ENCODE measurements around the gene HTT. TPM values are rescaled to one million over a fixed set of nuclear protein-coding genes. Genes with fewer than 3 reads are reported as not detected.

Gene HTT
- total RNA-seq, 2 donors from 2014 or later: 51.7 to 59.1 TPM

DNA sequence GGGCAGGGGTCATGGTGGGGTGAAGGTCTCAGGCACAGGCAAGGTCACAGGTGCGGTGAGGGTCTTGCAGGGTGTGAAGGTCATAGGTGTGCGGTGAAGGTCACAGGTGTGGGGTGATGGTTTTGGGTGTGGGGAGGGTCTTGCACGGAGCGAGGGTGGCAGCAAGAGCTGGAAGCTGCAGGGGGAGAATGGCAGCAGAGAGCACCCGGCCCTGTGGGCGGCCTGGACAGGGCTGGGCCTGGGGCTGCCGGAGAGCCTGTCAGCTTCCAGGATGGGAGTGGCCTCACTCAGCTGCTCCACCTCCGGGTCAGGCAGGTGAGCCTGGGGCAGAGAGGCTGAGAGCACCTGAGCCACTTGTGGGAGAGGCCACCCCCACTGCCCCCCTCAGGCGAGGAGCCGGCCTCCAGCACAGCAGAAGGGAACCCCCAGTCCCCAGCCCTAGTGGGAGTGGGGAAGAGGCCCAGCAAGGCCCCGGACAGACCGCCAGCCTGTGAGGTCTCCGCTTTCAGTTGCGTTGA, 176.0 kb downstream of the HTT start:
- ATAC-seq: peak; percentile 46
- no peak for DNase-seq
- intact Hi-C loops (cut with DNase I, micrococcal nuclease): no loop called here

DNA sequence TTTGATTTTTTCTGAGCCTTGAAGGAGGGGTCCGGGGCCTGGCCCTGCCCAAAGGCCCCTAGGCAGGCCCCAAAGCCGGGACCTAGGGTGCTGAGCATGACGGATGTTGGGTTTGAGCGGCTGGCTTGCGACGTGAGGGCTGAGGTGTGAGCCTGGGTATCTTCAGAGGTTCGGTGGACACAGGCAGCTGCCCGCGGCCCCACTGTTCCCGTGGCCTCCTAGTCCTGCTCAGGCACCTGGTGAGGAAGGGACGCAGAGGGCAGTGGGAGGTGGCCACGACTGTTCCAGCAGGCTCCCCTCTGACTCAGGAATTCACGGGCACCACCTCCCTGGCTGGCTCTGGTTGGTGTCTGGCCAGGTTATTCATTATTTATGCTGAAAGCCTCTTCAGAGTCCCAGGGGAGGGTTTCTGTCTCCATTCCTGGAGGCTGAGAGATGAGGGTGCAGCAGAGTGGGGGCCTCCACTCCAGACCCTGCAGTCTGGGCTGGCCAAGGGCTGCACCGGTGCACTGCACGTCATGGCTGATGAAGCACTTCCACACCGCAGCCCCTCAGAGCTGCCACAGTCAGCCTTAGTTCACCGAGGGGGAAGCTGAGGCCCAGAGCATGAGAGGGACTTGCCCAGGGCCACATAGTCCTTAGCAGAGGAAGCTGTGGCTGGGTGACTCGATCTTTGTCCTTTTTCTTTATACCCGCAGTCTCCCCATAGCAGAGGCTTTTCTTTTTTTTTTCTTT, 176.6 kb downstream of the HTT start:
- no peak for ATAC-seq
- intact Hi-C loops (cut with DNase I, micrococcal nuclease): no loop called here
- peak in 1 of 2 donors; percentile 14 for DNase-seq

DNA sequence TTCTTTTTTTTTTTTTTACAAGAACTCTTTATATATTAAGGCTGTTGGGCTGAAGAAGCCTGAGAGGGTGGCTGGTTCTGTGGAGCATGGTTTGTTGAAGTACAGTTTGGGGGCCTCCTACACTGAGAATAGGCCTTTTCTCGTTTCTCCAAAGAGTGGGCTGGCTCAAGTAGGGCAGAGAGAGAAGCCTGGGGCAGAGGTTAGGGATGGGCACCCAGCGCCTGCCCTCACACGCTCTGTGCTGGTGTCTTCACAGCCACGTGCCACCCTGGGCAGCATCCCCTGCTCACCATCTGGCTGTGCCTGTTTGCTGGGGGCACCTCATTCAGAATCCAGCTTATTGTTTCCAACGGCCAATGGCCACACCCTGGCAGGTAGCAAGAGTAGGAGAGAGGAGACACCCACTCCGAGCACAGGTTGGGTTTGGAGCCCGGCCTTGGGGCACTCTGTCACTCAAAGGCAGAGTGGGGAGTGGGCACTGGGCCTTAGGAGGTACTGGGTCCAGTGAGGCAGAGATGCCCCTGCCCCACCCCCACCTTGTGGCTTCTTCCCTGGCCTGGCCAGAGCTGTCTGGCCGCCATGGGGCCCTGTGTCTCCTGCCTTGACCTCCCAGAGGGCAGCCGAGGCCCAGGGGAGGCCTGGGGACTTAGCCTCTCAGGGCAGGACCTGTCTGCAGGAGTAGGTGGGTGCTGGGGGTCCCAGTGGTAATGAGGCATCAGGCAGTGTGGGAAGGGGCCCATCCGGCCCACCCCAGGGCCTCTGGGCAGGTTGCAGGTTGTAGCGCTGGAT, 177.4 kb downstream of the HTT start:
- peak in 1 of 2 donors; percentile 20 for DNase-seq
- peak; percentile 21 for ATAC-seq
- intact Hi-C loops (cut with DNase I, micrococcal nuclease): no loop called here

DNA sequence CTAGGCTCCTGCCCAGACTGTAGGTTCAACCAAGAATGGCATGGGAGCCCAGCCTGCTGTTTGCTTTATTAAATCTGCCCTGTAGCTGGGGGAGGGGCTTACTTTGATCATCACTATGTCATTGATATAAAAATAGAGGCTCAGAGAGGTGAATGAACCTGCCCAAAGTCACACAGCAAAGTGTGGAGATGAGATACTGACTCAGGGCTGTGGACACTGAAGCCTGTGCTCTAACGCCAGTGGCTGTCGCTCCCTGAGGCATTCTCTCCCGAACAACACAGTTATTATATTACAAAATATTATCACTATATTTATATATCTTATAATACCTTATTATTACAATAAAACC, 178.0 kb downstream of the HTT start:
- no peak for DNase-seq
- ATAC-seq: no peak
- intact Hi-C loops (cut with DNase I, micrococcal nuclease): no loop called here

DNA sequence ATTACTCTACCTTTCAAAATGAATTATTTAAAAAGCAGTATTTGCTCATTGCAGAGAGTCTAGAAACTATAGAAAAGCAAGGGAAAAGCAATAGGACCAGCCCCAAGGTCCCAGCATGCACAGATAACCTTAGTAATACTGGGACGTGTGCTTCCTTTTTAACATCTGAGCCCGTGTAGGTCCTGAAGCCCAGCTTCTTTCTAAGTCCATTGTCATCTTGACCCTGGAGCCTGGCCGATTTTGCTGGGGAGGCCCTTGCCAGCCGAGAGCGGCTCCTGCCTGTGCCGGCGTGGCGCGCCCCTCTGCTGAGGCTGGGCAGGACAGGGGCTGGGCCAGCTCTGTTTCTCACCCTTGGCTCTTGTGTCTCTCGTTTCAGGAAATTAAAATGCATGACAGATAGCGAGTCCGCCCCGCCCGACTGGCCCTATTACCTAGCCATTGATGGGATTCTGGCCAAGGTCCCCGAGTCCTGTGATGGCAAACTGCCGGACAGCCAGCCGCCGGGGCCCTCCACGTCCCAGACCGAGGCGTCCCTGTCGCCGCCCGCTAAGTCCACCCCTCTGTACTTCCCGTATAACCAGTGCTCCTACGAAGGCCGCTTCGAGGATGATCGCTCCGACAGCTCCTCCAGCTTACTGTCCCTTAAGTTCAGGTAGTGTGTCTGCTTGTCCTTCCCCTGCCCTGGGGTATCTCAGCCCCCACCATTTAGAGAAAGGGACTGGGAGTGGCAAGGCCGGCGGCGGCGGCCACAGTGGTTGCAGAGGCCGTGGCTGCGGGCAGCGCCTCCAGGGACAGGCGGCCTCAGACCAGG, 178.6 kb downstream of the HTT start:
- DNase-seq (peak in 1 of 2 donors; percentile 19), ATAC-seq (peak; percentile 45)
- intact Hi-C loops (cut with DNase I, micrococcal nuclease): no loop called here

DNA sequence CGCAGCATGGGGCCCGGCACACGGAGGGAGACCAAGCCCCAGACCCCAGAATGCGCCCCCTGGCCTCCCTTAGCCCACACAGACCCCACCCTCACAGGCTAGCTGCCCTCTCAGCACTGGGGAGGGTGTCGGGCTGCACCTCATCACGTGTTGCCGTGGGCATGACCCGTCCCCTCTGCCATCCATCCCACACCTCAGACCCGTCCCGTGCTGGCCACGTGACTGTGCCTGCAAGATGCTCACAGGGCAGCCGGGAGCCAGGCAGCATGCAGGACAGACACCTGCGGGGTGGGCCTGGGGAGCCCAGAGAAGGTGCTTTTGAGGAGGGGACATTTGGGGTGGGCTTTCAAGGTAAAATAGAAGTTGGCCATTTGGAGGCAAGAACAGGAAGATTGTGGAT, 179.3 kb downstream of the HTT start:
- DNase-seq (peak in 1 of 2 donors; percentile 15), ATAC-seq (no peak)
- intact Hi-C loops (cut with DNase I, micrococcal nuclease): no loop called here

DNA sequence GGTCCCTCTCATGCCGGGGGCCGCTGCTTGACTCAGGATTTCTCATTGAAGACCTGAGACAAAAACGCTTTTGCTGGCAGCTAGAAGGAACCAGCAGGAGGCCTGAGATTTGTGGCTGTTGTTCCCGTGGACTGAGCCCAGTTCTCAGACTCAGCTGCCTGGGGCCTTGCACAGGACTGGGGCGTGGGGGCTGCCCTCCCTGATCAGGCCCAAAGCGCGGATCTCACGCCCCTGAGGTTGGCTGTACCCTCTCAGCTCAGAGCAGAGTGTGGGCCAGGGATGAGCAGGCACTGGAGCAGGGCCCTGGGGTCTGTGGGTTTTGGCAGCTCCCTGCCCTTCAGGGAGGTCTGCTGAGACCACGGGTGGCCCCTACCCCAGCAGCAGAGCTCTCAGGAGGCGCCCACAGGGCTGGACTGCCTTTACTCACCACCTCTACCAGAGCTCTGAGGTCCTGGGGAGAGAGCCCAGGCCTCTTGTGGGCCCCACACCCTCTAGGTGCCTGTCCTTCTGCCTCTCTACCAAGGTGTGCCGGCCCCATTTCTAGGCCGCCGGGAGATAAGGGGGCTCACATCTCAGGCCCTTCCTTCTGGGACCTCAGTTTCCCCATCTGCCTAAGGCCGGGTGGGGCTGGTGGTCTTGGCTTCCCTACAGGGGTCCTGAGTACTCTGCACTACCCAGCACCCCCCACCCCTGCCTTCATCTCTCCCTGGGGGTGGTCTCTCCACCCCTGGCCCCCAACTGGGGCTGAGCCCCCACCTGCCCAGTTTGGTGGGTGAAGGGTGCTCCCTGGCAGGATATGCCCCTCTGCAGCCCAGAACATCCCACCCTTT, 180.0 kb downstream of the HTT start:
- DNase-seq (peak in 1 of 2 donors; percentile 22), ATAC-seq (no peak)
- intact Hi-C loops (cut with DNase I, micrococcal nuclease): no loop called here

DNA sequence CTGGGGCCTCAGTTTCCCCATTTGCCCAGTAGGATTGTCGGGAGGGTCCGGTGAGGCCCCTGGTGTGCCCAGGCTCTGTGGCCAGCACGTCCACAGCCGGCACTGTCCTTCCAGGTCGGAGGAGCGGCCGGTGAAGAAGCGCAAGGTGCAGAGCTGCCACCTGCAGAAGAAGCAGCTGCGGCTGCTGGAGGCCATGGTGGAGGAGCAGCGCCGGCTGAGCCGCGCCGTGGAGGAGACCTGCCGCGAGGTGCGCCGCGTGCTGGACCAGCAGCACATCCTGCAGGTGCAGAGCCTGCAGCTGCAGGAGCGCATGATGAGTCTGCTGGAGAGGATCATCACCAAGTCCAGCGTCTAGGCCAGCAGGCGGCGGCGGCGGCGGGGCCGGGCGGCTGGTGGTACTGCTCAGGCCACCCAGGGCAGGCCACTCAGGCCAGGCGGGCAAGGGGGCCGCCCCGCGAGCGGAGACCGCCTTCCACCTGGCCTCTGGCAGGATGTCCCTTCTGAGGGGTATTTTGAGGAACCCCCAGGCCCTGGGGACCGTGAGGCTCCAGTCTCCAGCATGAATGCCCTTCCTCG, 181.2 kb downstream of the HTT start:
- intact Hi-C loops (cut with DNase I, micrococcal nuclease): no loop called here
- peak in 1 of 2 donors; percentile 9 for DNase-seq
- ATAC-seq: no peak

DNA sequence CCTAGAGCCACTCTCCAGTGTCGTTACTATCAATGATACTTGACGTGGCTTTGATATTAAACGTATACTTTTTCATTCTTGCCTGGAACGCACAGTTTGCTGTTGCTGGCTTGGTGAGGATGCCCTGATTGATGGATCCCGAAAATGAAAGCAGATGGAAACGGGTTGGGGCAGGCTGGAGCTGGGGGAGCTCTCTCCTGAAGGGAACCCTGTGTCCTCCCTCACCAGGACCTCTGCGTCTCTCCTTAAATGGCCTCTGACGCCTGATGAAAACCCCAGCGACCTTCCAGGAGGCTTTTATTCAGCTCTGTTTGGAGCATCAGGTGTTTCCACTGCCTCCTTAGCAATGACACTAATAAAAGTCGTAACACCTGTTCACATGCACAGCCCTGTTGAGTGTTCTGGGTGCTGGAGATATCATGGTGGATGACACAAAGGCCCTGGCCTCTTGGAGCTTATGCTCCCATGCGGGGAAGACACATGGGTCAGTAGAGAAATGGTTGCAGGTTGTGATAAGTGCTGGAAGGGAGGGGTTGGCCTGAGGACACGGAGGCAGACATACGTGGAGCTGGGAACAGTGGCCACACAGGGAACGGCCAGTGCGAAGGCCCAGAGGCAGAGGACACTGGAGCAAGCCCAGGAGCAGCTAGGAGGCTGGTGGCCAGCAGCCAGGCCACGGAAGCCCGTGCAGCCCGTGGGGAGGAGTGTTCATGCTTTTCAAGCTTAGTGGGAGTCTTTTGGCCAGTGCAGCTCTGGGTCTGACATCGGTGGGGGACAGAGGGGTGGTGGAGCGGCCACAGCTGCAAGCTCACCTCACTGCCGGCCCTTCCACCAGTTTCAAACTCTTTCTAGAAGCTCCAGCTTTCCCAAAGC, 182.0 kb downstream of the HTT start:
- ATAC-seq: no peak
- peak in 1 of 2 donors; percentile 8 for DNase-seq
- intact Hi-C loops (cut with DNase I, micrococcal nuclease): no loop called here

DNA sequence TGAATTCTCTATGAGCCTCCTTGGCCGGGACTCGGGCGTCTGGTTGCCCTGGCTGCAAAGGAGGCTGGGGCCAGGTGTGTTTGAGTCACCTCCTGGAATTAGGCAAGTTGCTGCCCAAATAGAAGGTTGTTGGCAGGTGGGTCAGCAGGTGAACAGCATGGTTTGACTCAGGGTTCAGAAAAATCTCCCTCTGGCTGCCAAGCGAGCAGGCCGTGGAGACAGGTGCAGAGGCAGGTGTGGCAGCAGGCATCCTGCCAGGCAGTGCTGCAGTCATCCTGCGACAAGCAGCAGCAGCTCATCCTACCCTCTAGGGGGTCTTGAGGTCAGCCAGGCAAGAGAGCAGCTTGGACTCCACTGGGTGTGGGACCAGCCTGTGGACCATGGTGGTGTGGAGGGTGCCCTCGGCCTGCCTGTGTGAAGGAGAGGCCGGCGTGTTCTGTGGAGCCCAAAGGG, 182.6 kb downstream of the HTT start:
- intact Hi-C loops (cut with DNase I, micrococcal nuclease): no loop called here
- DNase-seq (peak; percentile 36 to 45), ATAC-seq (peak; percentile 71)

DNA sequence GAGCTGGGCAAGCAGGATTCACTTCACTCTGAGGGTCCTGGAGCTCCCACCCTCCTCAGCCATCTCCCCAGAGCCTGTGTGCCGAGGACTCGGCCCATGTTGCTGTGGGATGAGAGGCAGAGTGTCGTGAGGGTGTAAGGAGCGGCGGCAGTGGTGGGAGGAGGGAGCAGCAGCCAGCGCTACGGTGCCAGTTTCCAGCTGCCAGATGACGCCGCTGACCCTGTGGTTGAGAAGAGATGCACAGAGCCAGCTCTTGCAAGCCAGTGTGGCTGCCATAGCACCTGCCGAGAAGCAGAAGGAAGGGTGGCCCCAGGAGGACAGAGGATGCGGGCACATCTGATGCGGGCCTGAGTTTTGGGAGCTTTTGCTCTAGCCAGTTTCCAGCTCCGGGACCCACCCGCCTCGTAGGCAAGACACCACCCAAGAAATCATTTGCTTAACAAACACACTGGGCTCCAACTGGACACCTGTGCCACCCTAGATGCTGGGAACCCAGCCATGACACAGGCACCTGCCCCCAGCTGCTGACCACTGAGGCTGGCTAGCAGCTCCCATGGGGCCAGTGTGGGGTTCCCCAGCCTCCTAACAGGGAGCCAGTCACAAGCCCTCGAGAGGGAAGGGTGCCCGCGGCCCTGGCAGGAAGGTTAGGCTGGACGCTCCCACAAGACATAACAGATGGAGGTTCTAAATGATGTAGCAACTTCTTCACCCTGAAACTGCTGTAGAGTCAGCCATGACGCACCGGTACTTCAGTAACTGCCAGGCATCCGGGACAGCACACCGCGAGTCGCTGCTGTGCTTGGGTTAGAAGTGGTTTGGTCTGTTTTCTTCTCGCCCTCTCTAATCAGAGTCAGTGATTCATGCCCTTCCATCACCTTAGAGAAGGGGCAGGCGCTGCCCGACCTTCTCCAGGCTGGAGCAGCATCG, 183.3 kb downstream of the HTT start:
- peak in 1 of 2 donors; percentile 23 for DNase-seq
- peak; percentile 26 for ATAC-seq
- intact Hi-C loops (cut with DNase I, micrococcal nuclease): no loop called here

DNA sequence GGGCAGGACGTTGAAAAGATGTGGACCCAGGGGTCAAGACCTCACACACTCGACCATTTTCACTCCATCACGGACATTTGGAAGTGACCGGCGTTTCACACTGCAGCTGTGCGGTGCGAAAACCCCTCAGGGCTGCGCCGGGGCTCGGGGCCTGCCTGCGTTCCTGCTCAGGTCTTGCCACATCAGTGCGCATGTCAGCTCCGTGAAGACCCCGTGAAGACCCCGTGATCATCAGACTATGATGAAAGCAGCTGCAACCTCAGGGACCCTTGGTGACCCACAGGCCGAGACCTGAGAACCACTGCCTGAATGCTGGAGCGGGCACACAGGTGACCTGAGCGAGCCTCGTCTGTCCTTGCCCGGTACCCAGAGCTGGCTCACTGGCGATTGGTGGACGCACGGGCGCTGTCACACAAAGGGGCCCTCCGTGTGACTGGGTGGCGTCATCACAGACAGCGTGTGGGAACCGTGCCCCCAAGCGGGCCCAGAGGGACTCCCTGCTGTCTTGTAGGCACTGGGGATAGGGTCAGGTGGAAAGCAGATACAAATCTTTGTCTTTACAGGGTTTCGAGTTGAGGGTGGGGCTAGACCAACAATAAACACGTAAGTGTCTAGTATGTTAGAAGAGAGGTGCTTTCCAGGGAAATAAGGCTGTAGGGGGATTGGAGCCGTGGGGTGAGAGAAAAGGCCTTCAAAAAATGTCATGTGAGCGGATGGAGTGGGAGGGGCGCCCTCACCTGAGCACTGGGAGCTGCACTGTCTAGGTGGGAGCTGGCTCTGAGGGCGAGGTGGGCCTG, 187.1 kb downstream of the HTT start:
- no peak for ATAC-seq
- intact Hi-C loops (cut with DNase I, micrococcal nuclease): no loop called here
- DNase-seq: no peak

DNA sequence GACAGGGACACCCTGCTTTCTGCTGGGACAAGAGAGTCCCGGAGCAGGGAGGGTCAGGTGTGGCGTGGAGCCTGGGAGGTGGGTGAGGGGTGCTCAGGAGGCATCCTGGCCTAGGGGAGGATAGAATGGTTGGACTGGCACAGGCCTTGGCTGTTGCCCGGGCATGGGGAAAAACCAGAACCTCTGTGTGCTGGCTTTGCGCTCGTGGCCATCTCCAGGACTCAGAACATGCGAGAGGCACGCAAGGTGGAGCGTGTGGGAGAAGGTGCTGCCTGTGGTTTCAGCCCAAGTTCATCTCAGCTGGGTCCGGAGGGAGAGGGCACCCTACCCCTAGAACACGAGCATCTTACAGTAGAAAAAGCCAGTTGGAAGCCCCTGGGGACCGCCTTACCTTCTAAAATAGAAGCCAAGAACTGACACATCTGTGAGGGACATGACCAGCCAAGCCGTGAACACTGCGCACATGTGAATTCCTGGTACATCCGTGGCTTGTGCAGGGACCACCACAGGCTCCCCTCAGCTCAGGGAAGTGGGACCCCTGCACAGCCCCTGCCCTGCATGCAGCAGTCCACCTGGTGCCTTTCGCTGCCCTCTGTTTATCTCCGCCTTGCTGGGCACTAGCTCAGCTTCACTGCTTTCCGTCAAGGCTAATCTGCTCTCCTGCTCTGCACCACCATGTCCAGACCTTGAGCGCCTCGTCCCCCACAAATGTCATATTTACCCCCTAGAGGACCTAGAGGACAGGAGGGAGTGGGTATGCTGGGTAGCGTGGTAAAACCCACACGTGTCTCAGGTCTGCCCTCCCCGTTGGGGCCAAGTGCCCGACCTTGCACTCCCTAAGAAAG, 187.9 kb downstream of the HTT start:
- peak in 1 of 2 donors; percentile 12 for DNase-seq
- intact Hi-C loops (cut with DNase I, micrococcal nuclease): no loop called here
- ATAC-seq: no peak

DNA sequence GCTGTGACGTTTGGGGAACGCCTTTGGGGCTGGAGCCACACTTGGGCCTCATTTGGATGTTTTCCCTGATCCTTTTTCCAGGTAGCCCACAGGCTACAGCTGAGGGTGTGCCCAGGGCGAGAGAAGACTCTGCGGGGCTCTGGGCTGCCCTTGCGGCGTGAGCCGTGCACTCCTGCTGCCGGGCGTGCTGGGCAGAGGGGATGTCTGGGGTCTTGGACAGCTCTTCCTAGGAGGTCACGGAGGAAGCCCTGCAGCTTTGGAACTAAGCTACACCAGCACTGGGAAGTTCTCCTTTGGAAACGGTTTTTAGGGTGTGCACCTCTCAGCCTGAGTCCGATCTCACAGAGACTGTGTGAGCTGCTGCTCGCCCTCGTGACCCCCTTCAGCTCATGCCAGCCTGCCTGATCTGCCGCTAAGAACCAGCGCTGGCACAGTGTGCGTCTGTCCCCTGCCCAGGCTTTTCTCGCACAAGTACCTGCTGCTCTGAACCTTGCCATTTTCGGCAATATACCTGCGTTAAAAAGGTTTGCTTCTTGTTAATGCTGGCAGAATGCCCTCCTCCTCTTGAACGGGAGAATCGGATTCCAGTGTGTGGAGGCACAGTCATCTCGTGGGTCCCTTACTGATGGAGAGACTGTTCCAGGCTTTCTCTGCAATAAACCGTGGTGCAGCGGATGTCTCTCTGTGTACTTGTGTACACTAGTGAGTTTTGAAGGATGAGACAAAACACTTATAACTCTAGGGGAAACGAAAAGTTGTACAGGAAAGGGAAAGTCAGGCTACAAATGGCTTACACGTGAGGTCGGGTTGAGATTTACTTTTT, 188.8 kb downstream of the HTT start:
- no peak for ATAC-seq
- DNase-seq: no peak
- intact Hi-C loops (cut with DNase I, micrococcal nuclease): no loop called here

All from left colon (tissue), 2 donors.